H9 (cell line): ENCODE results near the gene STARD3. TPM values are rescaled to one million over a fixed set of nuclear protein-coding genes. Genes with fewer than 3 reads are reported as not detected.

ENCODE experiments used
- DNase-seq: peaks from one replicate; pipeline ENCODE4 v3.0.0-alpha.2; 2017
- H2AFZ ChIP-seq: one replicate; pipeline ENCODE4 v1.6.1; 2013; ENCODE audit warnings: mild to moderate bottlenecking, low read length, control low read depth, moderate library complexity
- H2AK5ac ChIP-seq: 2 replicates; pipeline ENCODE4 v1.6.1; 2013; ENCODE audit warnings: low read length, control low read depth, mixed read lengths; ENCODE audit not compliant: insufficient read length
- H2BK120ac ChIP-seq: one replicate; pipeline ENCODE4 v1.6.1; 2013; ENCODE audit warnings: low read depth, mild to moderate bottlenecking, low read length, control low read depth, inconsistent platforms; ENCODE audit not compliant: poor library complexity, severe bottlenecking
- H2BK12ac ChIP-seq: 2 replicates; pipeline ENCODE4 v1.6.1; 2013; ENCODE audit warnings: low read length, control low read depth, mixed read lengths, low read depth; ENCODE audit not compliant: insufficient read length
- H2BK15ac ChIP-seq: 2 replicates; pipeline ENCODE4 v1.6.1; 2013; ENCODE audit warnings: low read depth, low read length, control low read depth
- H2BK20ac ChIP-seq: one replicate; pipeline ENCODE4 v1.6.1; 2013; ENCODE audit warnings: low read depth, mild to moderate bottlenecking, low read length, control low read depth, inconsistent platforms; ENCODE audit not compliant: poor library complexity, severe bottlenecking
- H2BK5ac ChIP-seq: 2 replicates; pipeline ENCODE4 v1.6.1; 2013; ENCODE audit warnings: low read length, control low read depth, mixed read lengths; ENCODE audit not compliant: insufficient read length
- H3K14ac ChIP-seq: 2 replicates; pipeline ENCODE4 v1.6.1; 2013; ENCODE audit warnings: low read length, control low read depth; ENCODE audit not compliant: insufficient read depth
- H3K18ac ChIP-seq: 2 replicates; pipeline ENCODE4 v1.6.1; 2013; ENCODE audit warnings: low read depth, mild to moderate bottlenecking, mixed read lengths, low read length, control low read depth; ENCODE audit not compliant: insufficient read length
- H3K23ac ChIP-seq: 2 replicates; pipeline ENCODE4 v1.6.1; 2013; ENCODE audit warnings: low read length, control low read depth, mixed read lengths, low read depth; ENCODE audit not compliant: insufficient read length
- H3K23me2 ChIP-seq: 2 replicates; pipeline ENCODE4 v1.6.1; 2013; ENCODE audit warnings: low read depth, mild to moderate bottlenecking, mixed read lengths, low read length, control low read depth; ENCODE audit not compliant: insufficient read length, poor library complexity, severe bottlenecking
- H3K27ac ChIP-seq: 2 replicates; pipeline ENCODE4 v1.5.1; 2013; ENCODE audit warnings: low read length, control low read depth, mixed read lengths, low read depth; ENCODE audit not compliant: insufficient read length
- H3K27me3 ChIP-seq: 2 replicates; pipeline ENCODE4 v1.6.1; 2013; ENCODE audit warnings: low read length, control low read depth, inconsistent platforms; ENCODE audit not compliant: insufficient read depth
- H3K4ac ChIP-seq: 2 replicates; pipeline ENCODE4 v1.6.1; 2013; ENCODE audit warnings: low read depth, mild to moderate bottlenecking, control low read depth, inconsistent platforms, low read length, moderate library complexity
- H3K4me1 ChIP-seq: 2 replicates; pipeline ENCODE4 v1.6.1; 2013; ENCODE audit warnings: low read length, control low read depth, inconsistent platforms; ENCODE audit not compliant: insufficient read depth
- H3K4me2 ChIP-seq: 2 replicates; pipeline ENCODE4 v1.6.1; 2013; ENCODE audit warnings: low read length, control low read depth, mixed read lengths; ENCODE audit not compliant: insufficient read length, insufficient read depth
- H3K56ac ChIP-seq: 2 replicates; pipeline ENCODE4 v1.6.1; 2013; ENCODE audit warnings: low read depth, mild to moderate bottlenecking, mixed read lengths, low read length, control low read depth; ENCODE audit not compliant: insufficient read length
- H3K79me1 ChIP-seq: 2 replicates; pipeline ENCODE4 v1.6.1; 2013; ENCODE audit warnings: low read depth, mild to moderate bottlenecking, moderate library complexity, low read length, control low read depth, inconsistent platforms; ENCODE audit not compliant: insufficient read depth, poor library complexity, severe bottlenecking
- H3K79me2 ChIP-seq: 2 replicates; pipeline ENCODE4 v1.6.1; 2013; ENCODE audit warnings: low read length, control low read depth, inconsistent platforms; ENCODE audit not compliant: insufficient read depth
- H3K9ac ChIP-seq: 2 replicates; pipeline ENCODE4 v1.6.1; 2013; ENCODE audit warnings: low read length, control low read depth, mixed read lengths; ENCODE audit not compliant: insufficient read length; ENCODE audit errors: extremely low read depth
- H3K9me3 ChIP-seq: one replicate; pipeline ENCODE4 v1.6.1; 2013; ENCODE audit warnings: low read depth, low read length, inconsistent platforms; ENCODE audit not compliant: control insufficient read depth
- H3T11ph ChIP-seq: one replicate; pipeline ENCODE4 v1.6.1; 2013; ENCODE audit warnings: mild to moderate bottlenecking, low read length, control low read depth, inconsistent platforms
- H4K20me1 ChIP-seq: one replicate; pipeline ENCODE4 v1.6.1; 2013; ENCODE audit not compliant: control insufficient read depth, insufficient read length, insufficient read depth
- H4K5ac ChIP-seq: 2 replicates; pipeline ENCODE4 v1.6.1; 2013; ENCODE audit warnings: low read depth, mild to moderate bottlenecking, mixed read lengths, low read length, control low read depth; ENCODE audit not compliant: insufficient read length
- H4K8ac ChIP-seq: replicated peaks from 2 replicates; pipeline ENCODE4 v1.6.1; 2013; ENCODE audit warnings: low read length, control low read depth, mixed read lengths, low read depth; ENCODE audit not compliant: insufficient read length
- H4K91ac ChIP-seq: 2 replicates; pipeline ENCODE4 v1.6.1; 2013; ENCODE audit warnings: low read depth, mild to moderate bottlenecking, moderate library complexity, mixed read lengths, low read length, control low read depth; ENCODE audit not compliant: insufficient read length
- H3K27ac Mint-ChIP-seq, 3 experiments: 2 replicates in 2 of 3; 3 replicates in 1 of 3; pipeline ENCODE4 v1.8.0; 2020 to 2021; ENCODE audit warnings: mixed read lengths in 3 of 3, mild to moderate bottlenecking in 1 of 3, moderate library complexity in 1 of 3
- H3K27me3 Mint-ChIP-seq: 2 replicates; pipeline ENCODE4 v1.8.0; 2021; ENCODE audit warnings: low read depth, mild to moderate bottlenecking, moderate library complexity, mixed read lengths
- H3K36me3 Mint-ChIP-seq, 3 experiments: 2 replicates in 2 of 3; 3 replicates in 1 of 3; pipeline ENCODE4 v1.8.0; 2020 to 2021; ENCODE audit warnings: low read depth in 3 of 3, mixed read lengths in 3 of 3; ENCODE audit not compliant: insufficient read depth in 1 of 3
- H3K4me1 Mint-ChIP-seq, 2 experiments: 2 replicates each; pipeline ENCODE4 v1.8.0; 2020; ENCODE audit warnings: mixed read lengths in 2 of 2
- H3K4me3 Mint-ChIP-seq, 2 experiments: 2 replicates in 1 of 2; 3 replicates in 1 of 2; pipeline ENCODE4 v1.8.0; 2020 to 2021; ENCODE audit warnings: mild to moderate bottlenecking in 2 of 2, mixed read lengths in 2 of 2, moderate library complexity in 1 of 2
- H3K9me3 Mint-ChIP-seq, 2 experiments: 2 replicates in 1 of 2; 3 replicates in 1 of 2; pipeline ENCODE4 v1.8.0; 2020; ENCODE audit warnings: mild to moderate bottlenecking in 2 of 2, mixed read lengths in 2 of 2, moderate library complexity in 1 of 2
- WGBS: extraction: QIAGEN DNeasy Blood & Tissue Kit; methylation state at CpG from one replicate; pipeline ENCODE4 v1.1.7; 2013; ENCODE audit warnings: missing lambda C conversion rate, low lambda C conversion rate, mixed read lengths; ENCODE audit not compliant: insufficient read length; ENCODE audit errors: extremely low coverage; 5-methylcytosine and 5-hydroxymethylcytosine counted together
- total RNA-seq: library from RNA; stranded (reverse); gene quantifications from 2 replicates; pipeline ENCODE4 v1.2.1, GENCODE V29; 2021
- TF ChIP-seq, protein P1 (sequence below): fragments of 200-600 bp; sonication (generic); conservative IDR thresholded peaks from 3 replicates; pipeline ENCODE4 v1.8.0; 2021; ENCODE audit warnings: antibody characterized with exemption, mild to moderate bottlenecking

The STARD3 gene
- total RNA-seq, 1 experiment from 2014 or later, result 51.3 TPM

DNA sequence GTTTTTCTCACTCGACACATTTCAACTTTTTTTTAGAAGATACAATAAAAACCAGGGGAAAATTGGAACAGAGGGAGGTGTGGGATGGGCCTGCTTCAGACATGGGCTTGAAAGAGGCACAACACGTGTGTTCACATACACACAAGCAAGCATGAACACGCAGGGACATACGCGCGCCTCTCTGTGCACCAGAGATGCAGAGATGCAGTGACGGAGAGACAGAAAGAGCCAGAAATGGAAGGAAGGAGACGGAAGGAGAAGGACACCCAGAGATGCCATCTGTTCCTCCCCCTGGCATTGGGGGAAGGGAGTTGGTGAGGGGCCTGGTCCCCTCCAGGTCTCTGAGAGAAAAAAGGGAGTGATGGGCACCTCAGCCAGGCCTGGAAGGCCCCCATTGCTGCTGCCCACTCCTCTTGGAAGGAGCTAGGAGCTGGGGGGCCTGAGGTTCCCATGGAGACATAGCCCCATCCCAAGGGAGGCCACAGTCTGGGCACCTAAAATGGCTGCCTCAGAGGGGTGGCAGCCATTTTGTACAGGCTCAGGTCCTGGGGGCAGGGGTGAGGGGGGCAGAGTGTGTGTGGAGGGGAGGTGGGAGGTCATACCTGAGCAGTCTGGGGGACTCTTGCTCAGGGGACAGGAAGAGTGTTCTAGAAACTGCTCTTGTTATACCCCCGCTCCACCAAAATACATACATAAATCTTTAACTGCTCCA is 25.4 kb upstream of the STARD3 start:
- Mint-ChIP-seq H3K27me3 (peaks cover 100% of the 10 kb centered on the region), H3K4me3 (no peak overlapping the region), H3K4me1 (peaks cover 7 to 22% of the 10 kb centered on the region in 2 experiments), H3K36me3 (no peaks in the 10 kb centered on the region), H3K9me3 (no peaks in the 10 kb centered on the region), H3K27ac (no peak overlapping the region)
- H2BK20ac ChIP-seq, result no peak overlapping the region
- no peak overlapping the region for H4K8ac ChIP-seq
- TF ChIP-seq, protein P1, sequence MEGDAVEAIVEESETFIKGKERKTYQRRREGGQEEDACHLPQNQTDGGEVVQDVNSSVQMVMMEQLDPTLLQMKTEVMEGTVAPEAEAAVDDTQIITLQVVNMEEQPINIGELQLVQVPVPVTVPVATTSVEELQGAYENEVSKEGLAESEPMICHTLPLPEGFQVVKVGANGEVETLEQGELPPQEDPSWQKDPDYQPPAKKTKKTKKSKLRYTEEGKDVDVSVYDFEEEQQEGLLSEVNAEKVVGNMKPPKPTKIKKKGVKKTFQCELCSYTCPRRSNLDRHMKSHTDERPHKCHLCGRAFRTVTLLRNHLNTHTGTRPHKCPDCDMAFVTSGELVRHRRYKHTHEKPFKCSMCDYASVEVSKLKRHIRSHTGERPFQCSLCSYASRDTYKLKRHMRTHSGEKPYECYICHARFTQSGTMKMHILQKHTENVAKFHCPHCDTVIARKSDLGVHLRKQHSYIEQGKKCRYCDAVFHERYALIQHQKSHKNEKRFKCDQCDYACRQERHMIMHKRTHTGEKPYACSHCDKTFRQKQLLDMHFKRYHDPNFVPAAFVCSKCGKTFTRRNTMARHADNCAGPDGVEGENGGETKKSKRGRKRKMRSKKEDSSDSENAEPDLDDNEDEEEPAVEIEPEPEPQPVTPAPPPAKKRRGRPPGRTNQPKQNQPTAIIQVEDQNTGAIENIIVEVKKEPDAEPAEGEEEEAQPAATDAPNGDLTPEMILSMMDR, result no peak
- H2BK120ac ChIP-seq, result no peak overlapping the region
- H2AK5ac ChIP-seq, result no peak overlapping the region
- no peak overlapping the region for H3K23ac ChIP-seq
- H4K91ac ChIP-seq, result no peak overlapping the region
- H2BK15ac ChIP-seq, result no peak overlapping the region
- H2AFZ ChIP-seq, result no peak overlapping the region
- no peak overlapping the region for H3K18ac ChIP-seq
- H4K5ac ChIP-seq, result no peak overlapping the region
- no peak overlapping the region for H3K56ac ChIP-seq
- no peak overlapping the region for H3K9ac ChIP-seq
- H3K27me3 ChIP-seq, result peaks cover 38% of the 10 kb centered on the region
- no peak overlapping the region for H3K14ac ChIP-seq
- no peaks in the 10 kb centered on the region for H3K9me3 ChIP-seq
- no peaks in the 10 kb centered on the region; the same call in 1 of the 2 replicates for H3K4me1 ChIP-seq
- H3K4ac ChIP-seq, result no peak overlapping the region
- peaks cover 4% of the 10 kb centered on the region for H3K23me2 ChIP-seq
- H3K79me2 ChIP-seq, result no peaks in the 10 kb centered on the region
- no peak overlapping the region for H2BK12ac ChIP-seq
- no peak overlapping the region for H3K27ac ChIP-seq
- WGBS, result no CpG with 5 or more reads among the region's 9 CpGs
- H3T11ph ChIP-seq, result no peak overlapping the region
- H3K79me1 ChIP-seq, result no peaks in the 10 kb centered on the region
- no peak for DNase-seq
- no peak overlapping the region for H2BK5ac ChIP-seq
- H4K20me1 ChIP-seq, result no peaks in the 10 kb centered on the region
- H3K4me2 ChIP-seq, result no peak overlapping the region
